Stimulated activated CD4-positive, alpha-beta T cell treated with anti-CD3 and anti-CD28 coated beads, Interleukin-2, amount 100 ng/mL, for 48 hours (primary cell): Measurements from ENCODE around the gene ZNF202.

Experiments
- DNase-seq, 2 donors: peaks; one replicate each; pipeline ENCODE4 v3.0.0-alpha.2; 2020

The ZNF202 gene

DNA sequence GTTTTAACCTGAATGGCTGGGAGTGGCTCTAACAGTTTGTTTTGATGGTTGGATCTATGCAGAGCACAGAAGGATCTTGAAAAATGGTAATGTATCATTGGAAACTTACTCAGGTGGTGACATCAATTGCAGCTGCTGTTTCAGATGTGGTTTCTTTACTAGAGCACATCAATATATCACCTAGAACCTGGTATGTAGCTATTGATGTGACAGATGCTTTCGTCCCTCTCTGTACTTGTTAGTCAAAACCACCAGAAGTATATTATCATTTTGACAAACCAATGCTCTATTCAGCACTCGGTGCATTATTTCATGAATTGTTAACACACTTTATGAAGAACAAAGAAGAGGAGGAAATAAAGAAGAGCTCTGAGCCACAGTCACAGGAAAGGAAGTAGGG, 60.4 kb downstream of the ZNF202 start:
- no peak for DNase-seq

GRCh38 chr11:123678246-123678645, 63.2 kb downstream of the ZNF202 start:
- DNase-seq: no peak

GRCh38 chr11:123677510-123677909, 64.0 kb downstream of the ZNF202 start:
- no peak for DNase-seq

DNA sequence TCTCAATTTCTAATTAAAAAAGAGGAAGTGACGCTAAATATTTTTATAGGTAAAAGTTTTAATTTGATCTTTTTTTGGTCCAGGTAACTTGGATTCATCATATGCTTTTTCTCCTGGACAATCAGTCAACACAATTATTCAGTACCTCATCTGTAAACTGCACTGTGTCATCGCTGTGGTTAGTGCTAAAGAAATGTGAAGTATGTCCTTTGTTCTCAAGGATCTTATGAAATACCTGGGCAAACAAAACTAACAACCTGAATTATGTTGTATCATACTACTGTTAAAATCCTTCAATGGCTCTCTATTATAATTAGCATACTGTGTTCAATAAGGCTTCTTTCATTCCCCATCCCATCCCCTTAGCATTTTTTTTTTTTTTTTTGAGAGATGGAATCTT, 67.2 kb downstream of the ZNF202 start:
- DNase-seq: no peak
